K562 (cell line): Measurements from ENCODE around the gene IPO8. TPM values are rescaled to one million over a fixed set of nuclear protein-coding genes. Genes with fewer than 3 reads are reported as not detected.

Experiments used
- CC2D1A ChIP-seq: fragments of 450-650 bp; IDR thresholded peaks from 2 replicates; pipeline ENCODE4 v1.6.1; 2017; ENCODE audit warnings: mild to moderate bottlenecking
- MIER1 ChIP-seq: fragments of 450-650 bp; IDR thresholded peaks from 2 replicates; pipeline ENCODE4 v1.6.1; 2016; ENCODE audit warnings: antibody characterized with exemption, mild to moderate bottlenecking, low read depth
- RBM39 ChIP-seq: fragments of 200-400 bp; formaldehyde crosslinking; optimal IDR thresholded peaks from 2 replicates; pipeline ENCODE3; 2018; ENCODE audit warnings: low read depth, low read length
- polyA plus RNA-seq, 8 experiments: library from polyadenylated mRNA; depleted of rRNA in 4 of 8; stranded (reverse) in 5 of 8; unstranded in 3 of 8; fragments of >200 nt; fragmentation: Nextera tagmentation in 2 of 8; fragmentation: Illumina TruSeq in 1 of 8; extraction: Ambion mirVana in 2 of 8; extraction: Trizol in 1 of 8; gene quantifications; 2 replicates each; pipeline versions ENCODE4 v1.2.1 to v1.2.3, GENCODE V29; 2011 to 2014; ENCODE audit warnings: inconsistent platforms in 1 of 8, missing spikeins in 1 of 8
- total RNA-seq, 7 experiments: library from RNA; depleted of rRNA in 6 of 7; stranded (reverse); fragments of >200 nt in 6 of 7; fragmentation: Illumina TruSeq in 2 of 7; extraction: Trizol in 2 of 7; gene quantifications; 2 replicates each; pipeline versions ENCODE4 v1.2.1 to v1.2.3, GENCODE V29; 2011 to 2021; ENCODE audit warnings: low replicate concordance in 1 of 7
- TF ChIP-seq, protein P1 (sequence below), 2 experiments: fragments of 450-650 bp in 1 of 2; sonication (generic) in 1 of 2; formaldehyde crosslinking in 1 of 2; IDR thresholded peaks; 2 replicates each; pipeline versions ENCODE4 v1.7.1 to v1.9.0; 2016 to 2022; ENCODE audit warnings: inconsistent platforms in 1 of 2, mild to moderate bottlenecking in 1 of 2, missing genetic modification reagents in 1 of 2
- TF ChIP-seq, protein P2 (sequence below), 2 experiments: fragments of 450-650 bp in 1 of 2; sonication (generic) in 1 of 2; formaldehyde crosslinking in 1 of 2; IDR thresholded peaks in 1 of 2; conservative IDR thresholded peaks in 1 of 2; 2 replicates each; pipeline versions ENCODE4 v1.6.1 to v1.8.1; 2016 to 2023; ENCODE audit warnings: mild to moderate bottlenecking in 2 of 2, moderate library complexity in 2 of 2, inconsistent platforms in 1 of 2, missing genetic modification reagents in 1 of 2
- TF ChIP-seq, protein P3 (sequence below): fragments of 450-650 bp; conservative IDR thresholded peaks from 2 replicates; pipeline ENCODE4 v1.6.1; 2016; ENCODE audit warnings: missing genetic modification characterization, low read depth, mild to moderate bottlenecking, missing compliant biosample characterization, moderate library complexity

Gene IPO8
- total and polyA plus RNA-seq, 9 of the 15 experiments (the other 6 are each of a cell fraction or from before 2014, with no cell fraction given) = 6.5 to 39.6 (median 24.7) TPM

DNA sequence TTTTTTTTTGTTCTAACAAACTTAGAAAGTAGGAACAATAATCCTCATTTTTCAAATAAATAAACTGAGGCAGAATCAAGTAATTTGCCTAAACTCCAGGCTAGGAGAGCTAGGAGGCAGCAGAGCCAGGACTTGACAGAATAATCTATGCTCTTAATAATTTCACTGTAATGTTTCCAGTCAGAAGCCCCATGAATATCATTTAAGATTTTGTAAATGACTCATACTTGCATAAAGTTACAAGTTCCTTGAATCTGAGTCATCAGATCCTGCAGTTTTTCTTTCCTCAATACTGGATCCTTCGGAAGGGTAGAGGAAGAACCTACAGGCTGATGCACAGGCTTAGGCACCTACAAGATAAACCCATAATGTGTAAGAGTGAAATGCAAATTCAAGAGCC is 30.1 kb upstream of the IPO8 start (continued):
- TF ChIP-seq, protein P1, sequence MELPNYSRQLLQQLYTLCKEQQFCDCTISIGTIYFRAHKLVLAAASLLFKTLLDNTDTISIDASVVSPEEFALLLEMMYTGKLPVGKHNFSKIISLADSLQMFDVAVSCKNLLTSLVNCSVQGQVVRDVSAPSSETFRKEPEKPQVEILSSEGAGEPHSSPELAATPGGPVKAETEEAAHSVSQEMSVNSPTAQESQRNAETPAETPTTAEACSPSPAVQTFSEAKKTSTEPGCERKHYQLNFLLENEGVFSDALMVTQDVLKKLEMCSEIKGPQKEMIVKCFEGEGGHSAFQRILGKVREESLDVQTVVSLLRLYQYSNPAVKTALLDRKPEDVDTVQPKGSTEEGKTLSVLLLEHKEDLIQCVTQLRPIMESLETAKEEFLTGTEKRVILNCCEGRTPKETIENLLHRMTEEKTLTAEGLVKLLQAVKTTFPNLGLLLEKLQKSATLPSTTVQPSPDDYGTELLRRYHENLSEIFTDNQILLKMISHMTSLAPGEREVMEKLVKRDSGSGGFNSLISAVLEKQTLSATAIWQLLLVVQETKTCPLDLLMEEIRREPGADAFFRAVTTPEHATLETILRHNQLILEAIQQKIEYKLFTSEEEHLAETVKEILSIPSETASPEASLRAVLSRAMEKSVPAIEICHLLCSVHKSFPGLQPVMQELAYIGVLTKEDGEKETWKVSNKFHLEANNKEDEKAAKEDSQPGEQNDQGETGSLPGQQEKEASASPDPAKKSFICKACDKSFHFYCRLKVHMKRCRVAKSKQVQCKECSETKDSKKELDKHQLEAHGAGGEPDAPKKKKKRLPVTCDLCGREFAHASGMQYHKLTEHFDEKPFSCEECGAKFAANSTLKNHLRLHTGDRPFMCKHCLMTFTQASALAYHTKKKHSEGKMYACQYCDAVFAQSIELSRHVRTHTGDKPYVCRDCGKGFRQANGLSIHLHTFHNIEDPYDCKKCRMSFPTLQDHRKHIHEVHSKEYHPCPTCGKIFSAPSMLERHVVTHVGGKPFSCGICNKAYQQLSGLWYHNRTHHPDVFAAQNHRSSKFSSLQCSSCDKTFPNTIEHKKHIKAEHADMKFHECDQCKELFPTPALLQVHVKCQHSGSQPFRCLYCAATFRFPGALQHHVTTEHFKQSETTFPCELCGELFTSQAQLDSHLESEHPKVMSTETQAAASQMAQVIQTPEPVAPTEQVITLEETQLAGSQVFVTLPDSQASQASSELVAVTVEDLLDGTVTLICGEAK (IDR thresholded peaks at IDR 0.05) = peak; percentile 78
- TF ChIP-seq, protein P1 (CRISPR knock-in tag; IDR thresholded peaks at IDR 0.05) = no peak
- TF ChIP-seq, protein P2, sequence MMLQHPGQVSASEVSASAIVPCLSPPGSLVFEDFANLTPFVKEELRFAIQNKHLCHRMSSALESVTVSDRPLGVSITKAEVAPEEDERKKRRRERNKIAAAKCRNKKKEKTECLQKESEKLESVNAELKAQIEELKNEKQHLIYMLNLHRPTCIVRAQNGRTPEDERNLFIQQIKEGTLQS (IDR thresholded peaks at IDR 0.05) = peak; percentile 84
- TF ChIP-seq, protein P2 (CRISPR knock-in tag; conservative IDR thresholded peaks at IDR 0.05) = no peak
- TF ChIP-seq MIER1 = no peak
- TF ChIP-seq, protein P3, sequence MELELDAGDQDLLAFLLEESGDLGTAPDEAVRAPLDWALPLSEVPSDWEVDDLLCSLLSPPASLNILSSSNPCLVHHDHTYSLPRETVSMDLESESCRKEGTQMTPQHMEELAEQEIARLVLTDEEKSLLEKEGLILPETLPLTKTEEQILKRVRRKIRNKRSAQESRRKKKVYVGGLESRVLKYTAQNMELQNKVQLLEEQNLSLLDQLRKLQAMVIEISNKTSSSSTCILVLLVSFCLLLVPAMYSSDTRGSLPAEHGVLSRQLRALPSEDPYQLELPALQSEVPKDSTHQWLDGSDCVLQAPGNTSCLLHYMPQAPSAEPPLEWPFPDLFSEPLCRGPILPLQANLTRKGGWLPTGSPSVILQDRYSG (tag) = no peak
- no peak for TF ChIP-seq RBM39
- no peak for TF ChIP-seq CC2D1A
